COLO668 (cell line): ENCODE results near the gene HSD17B8.

Experiments used
- DNase-seq: peaks from one replicate; lab custom pipeline; 2025; ENCODE audit not compliant: unreplicated experiment; lab: John Stamatoyannopoulos, UW

Gene HSD17B8

DNA sequence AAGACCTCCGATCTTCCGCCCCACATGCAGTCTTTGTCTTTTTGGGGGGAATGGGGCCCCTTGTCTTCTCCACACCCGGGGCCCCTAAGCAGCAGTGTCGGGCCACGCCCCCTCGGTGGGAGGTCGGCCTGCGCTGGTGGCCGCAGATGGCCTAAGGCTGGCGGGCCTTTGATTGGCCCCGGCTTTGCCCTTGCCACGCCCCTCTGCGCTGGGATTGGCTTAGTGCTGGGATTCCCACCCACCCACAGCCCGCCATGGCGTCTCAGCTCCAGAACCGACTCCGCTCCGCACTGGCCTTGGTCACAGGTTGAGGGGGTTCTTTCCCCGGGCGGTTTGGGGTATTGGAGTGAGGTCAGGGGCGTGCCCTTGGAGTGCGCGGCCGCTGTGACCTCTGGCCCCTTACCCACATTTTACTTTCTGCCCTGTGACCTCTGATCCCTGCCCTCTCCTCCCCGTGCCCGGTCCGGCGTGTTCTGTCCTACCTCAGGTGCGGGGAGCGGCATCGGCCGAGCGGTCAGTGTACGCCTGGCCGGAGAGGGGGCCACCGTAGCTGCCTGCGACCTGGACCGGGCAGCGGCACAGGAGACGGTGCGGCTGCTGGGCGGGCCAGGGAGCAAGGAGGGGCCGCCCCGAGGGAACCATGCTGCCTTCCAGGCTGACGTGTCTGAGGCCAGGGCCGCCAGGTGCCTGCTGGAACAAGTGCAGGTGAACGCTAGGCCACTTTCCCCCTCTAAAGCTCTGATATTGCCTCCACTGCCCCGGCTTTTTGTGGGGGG is at the start of gene HSD17B8:
Gene HSD17B8, plus strand, starts transcription at position 241 of the 776 bp plus-strand sequence. Its CDS starts 14 bp downstream, at position 255.
- DNase-seq, result peak; percentile 91

- DNase-seq, result no peak
Measured at GRCh38 chr6:33156561-33156960, 47.9 kb upstream of the HSD17B8 start.

GRCh38 chr6:33156964-33157363 is 47.5 kb upstream of the HSD17B8 start:
- DNase-seq, result no peak

DNA sequence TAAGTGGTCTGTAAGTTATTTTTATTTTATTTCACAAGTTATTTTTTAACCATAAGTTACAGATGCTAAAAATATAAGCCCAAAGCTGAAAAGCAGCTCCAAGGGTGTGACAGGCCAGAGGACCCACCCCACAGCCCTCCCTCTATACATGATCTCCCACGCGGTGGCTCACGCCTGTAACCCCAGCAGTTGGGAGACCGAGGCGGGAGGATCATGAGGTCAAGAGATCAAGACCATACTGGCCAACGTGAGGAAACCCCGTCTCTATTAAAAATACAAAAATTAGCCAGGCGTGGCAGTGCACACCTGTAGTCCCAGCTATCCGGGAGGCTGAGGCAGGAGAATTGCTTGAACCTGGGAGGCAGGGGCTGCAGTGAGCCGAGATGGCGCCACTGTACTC is 44.4 kb upstream of the HSD17B8 start:
- no peak for DNase-seq

DNA sequence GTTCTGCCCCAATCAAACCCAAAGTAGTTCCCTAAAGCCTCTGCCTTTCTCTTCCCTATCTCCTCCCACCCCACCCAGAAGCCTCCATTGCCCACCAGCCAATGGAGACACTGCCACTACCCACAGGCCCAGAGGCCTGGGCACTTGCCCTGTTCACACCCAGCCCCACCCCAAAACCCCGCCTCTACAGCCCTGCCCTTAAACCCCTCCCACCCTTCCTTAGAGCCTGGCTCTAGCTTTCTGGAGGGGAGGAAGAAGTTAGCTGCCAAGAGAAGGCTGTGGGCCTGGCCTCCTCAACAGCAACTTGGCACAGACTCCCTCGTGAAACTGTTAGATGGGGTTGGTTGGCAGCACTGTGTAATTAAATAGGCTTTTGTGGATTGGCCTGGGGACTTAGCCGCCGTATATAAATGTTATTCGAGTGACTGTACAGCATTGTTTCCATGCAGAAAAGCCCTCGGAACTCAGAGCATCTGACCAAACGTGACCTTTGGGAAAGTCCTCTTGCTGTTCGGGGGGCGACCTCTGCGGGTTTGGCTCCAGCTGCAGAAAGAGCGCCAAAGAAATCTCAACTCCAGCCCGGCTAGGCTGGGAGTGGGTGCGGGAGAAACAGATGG is 43.6 kb upstream of the HSD17B8 start:
- no peak for DNase-seq

GRCh38 chr6:33161354-33162331 is 42.8 kb upstream of the HSD17B8 start:
- peak; percentile 42 for DNase-seq

- no peak for DNase-seq
Measured at GRCh38 chr6:33163540-33163939, 40.9 kb upstream of the HSD17B8 start.

- DNase-seq, result no peak
Measured at GRCh38 chr6:33164176-33164575, 40.3 kb upstream of the HSD17B8 start.

- no peak for DNase-seq
Measured at GRCh38 chr6:33164665-33165373, 39.6 kb upstream of the HSD17B8 start.

- no peak for DNase-seq
Measured at GRCh38 chr6:33165581-33166258, 38.7 kb upstream of the HSD17B8 start.

DNA sequence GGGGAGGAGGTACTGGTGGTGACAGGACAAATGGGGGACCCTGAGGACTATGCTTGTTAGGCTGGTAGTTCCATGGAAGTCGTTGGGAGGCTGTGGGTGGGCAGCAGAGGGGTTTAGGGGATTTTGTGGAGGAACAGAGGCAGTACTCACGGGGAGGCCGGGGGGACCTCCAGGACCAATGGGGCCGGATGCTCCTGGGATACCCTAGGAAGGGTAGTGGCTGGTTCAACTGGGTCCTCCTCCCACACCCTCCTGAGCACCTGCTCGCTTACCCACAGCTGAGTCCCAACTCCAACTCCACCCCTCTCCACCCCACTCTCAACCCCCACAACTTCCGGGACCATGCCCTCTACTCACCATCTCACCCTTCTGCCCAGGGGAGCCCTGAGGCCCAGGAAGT is 38.1 kb upstream of the HSD17B8 start:
- no peak for DNase-seq

- no peak for DNase-seq
Measured at GRCh38 chr6:33166811-33167210, 37.6 kb upstream of the HSD17B8 start.

GRCh38 chr6:33167374-33168283 is 36.8 kb upstream of the HSD17B8 start:
- DNase-seq, result no peak

- DNase-seq, result no peak
Measured at GRCh38 chr6:33168284-33168601, 36.2 kb upstream of the HSD17B8 start.

- DNase-seq, result no peak
Measured at GRCh38 chr6:33168639-33169038, 35.8 kb upstream of the HSD17B8 start.

- no peak for DNase-seq
Measured at GRCh38 chr6:33169291-33170175, 34.9 kb upstream of the HSD17B8 start.

GRCh38 chr6:33170176-33171015 is 34.1 kb upstream of the HSD17B8 start:
- no peak for DNase-seq
